ENCODE measurements around the gene YAE1. TPM values are rescaled to one million over a fixed set of nuclear protein-coding genes. Genes with fewer than 3 reads are reported as not detected.

The YAE1 gene
- polyA plus RNA-seq, 1 of the 3 experiments (the other 2 are of a cell fraction) = 30.7 TPM

- Histone ChIP-seq H3K9me2 (no peaks in the 10 kb centered on the region), H3K36me3 (replicated peaks in 1 of 2; ENCODE audit: control insufficient read depth in 1 of 2, insufficient read depth in 2 of 2, low read length in 1 of 2) (no peaks in the 10 kb centered on the region), H3K4me3 (ENCODE audit: low read depth in 2 of 2, low read length in 1 of 2) (no peak overlapping the region), H3K9me3 (no peaks in the 10 kb centered on the region), H3K4me2 (peak overlapping the region; percentile 42), H3K27ac (ENCODE audit: low read depth in 2 of 2, low read length in 1 of 2) (peak overlapping the region in 1 of 2 experiments; percentile 73; a peak in 3 of 4 replicates), H4K20me1 (ENCODE audit: insufficient read depth) (no peaks in the 10 kb centered on the region), H3F3A (replicated peaks; ENCODE audit: insufficient read depth) (peaks cover 33% of the 10 kb centered on the region), H3K79me2 (ENCODE audit: insufficient read depth) (no peaks in the 10 kb centered on the region), H3K9ac (no peak overlapping the region; the same call in 1 of the 2 replicates), H2AFZ (ENCODE audit: low read depth) (no peak overlapping the region), H3K27me3 (ENCODE audit: insufficient read depth) (no peaks in the 10 kb centered on the region), H3K4me1 (ENCODE audit: control insufficient read depth in 1 of 2, insufficient read depth in 2 of 2, low read depth in 1 of 2, low read length in 1 of 2) (peaks cover 9 to 41% of the 10 kb centered on the region in 2 experiments)
- ChIA-PET CTCF (interaction anchor here (1.1 to 2.4 kb wide), 4 partner anchors 8 to 60 kb away, joined by 3 to 12 read pairs (median 6); partner anchors contain the start of gene RALA), POLR2A (interaction anchor here (1.5 kb wide), 1 partner anchor 8 kb away, joined by 10 read pairs; the partner anchor contains the start of gene RALA)
- DNase-seq = no peak
- no peak for TF ChIP-seq EP300 (IDR thresholded peaks at IDR 0.05; ENCODE audit: borderline replicate concordance in 1 of 2, low read depth in 1 of 2, low read length in 1 of 2)
- no peak for TF ChIP-seq RFX5 (IDR thresholded peaks at IDR 0.05; ENCODE audit: low read length)
- no peak for TF ChIP-seq TEAD4 (IDR thresholded peaks at IDR 0.05; ENCODE audit: borderline replicate concordance, insufficient read depth)
- no peak for TF ChIP-seq MEF2A (IDR thresholded peaks at IDR 0.05; ENCODE audit: borderline replicate concordance, low read depth)
- TF ChIP-seq NFIC (IDR thresholded peaks at IDR 0.05; ENCODE audit: borderline replicate concordance) = no peak
- TF ChIP-seq FOXM1 (IDR thresholded peaks at IDR 0.05; ENCODE audit: low read depth) = no peak
- TF ChIP-seq CHD2 (IDR thresholded peaks at IDR 0.05; ENCODE audit: low read length, partially characterized antibody) = no peak
- no peak for TF ChIP-seq RXRA (IDR thresholded peaks at IDR 0.05; ENCODE audit: borderline replicate concordance, low read depth)
- no peak for TF ChIP-seq RAD21 (IDR thresholded peaks at IDR 0.05; ENCODE audit: low read length)
- 97% methylated on average over 2 of the region's 2 CpGs for WGBS (ENCODE audit: low lambda C conversion rate)
These were observed 48.1 kb downstream of the YAE1 start for GRCh38 chr7:39614299-39614698.

- no peaks in the 10 kb centered on the region for H4K20me1 ChIP-seq (ENCODE audit: insufficient read depth)
- ChIA-PET CTCF (interaction anchor here (0.5 to 1.1 kb wide), 4 partner anchors 12 to 1252 kb away, joined by 3 read pairs; no protein-coding TSS in a partner anchor), POLR2A (no interaction called here)
- H3K36me3 ChIP-seq (replicated peaks in 1 of 2; ENCODE audit: control insufficient read depth in 1 of 2, insufficient read depth in 2 of 2, low read length in 1 of 2) = no peaks in the 10 kb centered on the region
- H3K4me3 ChIP-seq (ENCODE audit: low read depth in 2 of 2, low read length in 1 of 2) = no peak overlapping the region
- H3F3A ChIP-seq (replicated peaks; ENCODE audit: insufficient read depth) = peaks cover 34% of the 10 kb centered on the region
- no peak overlapping the region for H3K9ac ChIP-seq
- no peaks in the 10 kb centered on the region for H3K9me3 ChIP-seq
- no peaks in the 10 kb centered on the region for H3K79me2 ChIP-seq (ENCODE audit: insufficient read depth)
- H3K4me2 ChIP-seq = 0 out of 2 replicates have a peak overlapping the region, but pooled peaks have one; percentile 5
- WGBS (ENCODE audit: low lambda C conversion rate) = 88% methylated on average over 1 of the region's 1 CpG
- H3K27ac ChIP-seq (ENCODE audit: low read depth in 2 of 2, low read length in 1 of 2) = peak overlapping the region in 1 of 2 experiments; percentile 48; a peak in 2 of 4 replicates
- no peaks in the 10 kb centered on the region for H3K9me2 ChIP-seq
- H3K27me3 ChIP-seq (ENCODE audit: insufficient read depth) = no peaks in the 10 kb centered on the region
- H2AFZ ChIP-seq (ENCODE audit: low read depth) = no peak overlapping the region
- TF ChIP-seq TAF1 (IDR thresholded peaks at IDR 0.05; ENCODE audit: borderline replicate concordance, low read depth, low read length) (no peak), PBX3 (IDR thresholded peaks at IDR 0.05) (no peak), FOXJ3 (CRISPR knock-in tag; IDR thresholded peaks at IDR 0.05) (no peak), NRF1 (IDR thresholded peaks at IDR 0.05; ENCODE audit: low read depth, low read length) (no peak), MXI1 (IDR thresholded peaks at IDR 0.05; ENCODE audit: low read depth, low read length) (no peak)
- peaks cover 0 to 34% of the 10 kb centered on the region in 2 experiments for H3K4me1 ChIP-seq (ENCODE audit: control insufficient read depth in 1 of 2, insufficient read depth in 2 of 2, low read depth in 1 of 2, low read length in 1 of 2)
- no peak for DNase-seq
These were observed 49.3 kb downstream of the YAE1 start for GRCh38 chr7:39615350-39615975.

Data from SK-N-SH (cell line).